Measurements from ENCODE around the gene NSD1.

The NSD1 gene, protein sequence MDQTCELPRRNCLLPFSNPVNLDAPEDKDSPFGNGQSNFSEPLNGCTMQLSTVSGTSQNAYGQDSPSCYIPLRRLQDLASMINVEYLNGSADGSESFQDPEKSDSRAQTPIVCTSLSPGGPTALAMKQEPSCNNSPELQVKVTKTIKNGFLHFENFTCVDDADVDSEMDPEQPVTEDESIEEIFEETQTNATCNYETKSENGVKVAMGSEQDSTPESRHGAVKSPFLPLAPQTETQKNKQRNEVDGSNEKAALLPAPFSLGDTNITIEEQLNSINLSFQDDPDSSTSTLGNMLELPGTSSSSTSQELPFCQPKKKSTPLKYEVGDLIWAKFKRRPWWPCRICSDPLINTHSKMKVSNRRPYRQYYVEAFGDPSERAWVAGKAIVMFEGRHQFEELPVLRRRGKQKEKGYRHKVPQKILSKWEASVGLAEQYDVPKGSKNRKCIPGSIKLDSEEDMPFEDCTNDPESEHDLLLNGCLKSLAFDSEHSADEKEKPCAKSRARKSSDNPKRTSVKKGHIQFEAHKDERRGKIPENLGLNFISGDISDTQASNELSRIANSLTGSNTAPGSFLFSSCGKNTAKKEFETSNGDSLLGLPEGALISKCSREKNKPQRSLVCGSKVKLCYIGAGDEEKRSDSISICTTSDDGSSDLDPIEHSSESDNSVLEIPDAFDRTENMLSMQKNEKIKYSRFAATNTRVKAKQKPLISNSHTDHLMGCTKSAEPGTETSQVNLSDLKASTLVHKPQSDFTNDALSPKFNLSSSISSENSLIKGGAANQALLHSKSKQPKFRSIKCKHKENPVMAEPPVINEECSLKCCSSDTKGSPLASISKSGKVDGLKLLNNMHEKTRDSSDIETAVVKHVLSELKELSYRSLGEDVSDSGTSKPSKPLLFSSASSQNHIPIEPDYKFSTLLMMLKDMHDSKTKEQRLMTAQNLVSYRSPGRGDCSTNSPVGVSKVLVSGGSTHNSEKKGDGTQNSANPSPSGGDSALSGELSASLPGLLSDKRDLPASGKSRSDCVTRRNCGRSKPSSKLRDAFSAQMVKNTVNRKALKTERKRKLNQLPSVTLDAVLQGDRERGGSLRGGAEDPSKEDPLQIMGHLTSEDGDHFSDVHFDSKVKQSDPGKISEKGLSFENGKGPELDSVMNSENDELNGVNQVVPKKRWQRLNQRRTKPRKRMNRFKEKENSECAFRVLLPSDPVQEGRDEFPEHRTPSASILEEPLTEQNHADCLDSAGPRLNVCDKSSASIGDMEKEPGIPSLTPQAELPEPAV (N-terminal part only)

DNA sequence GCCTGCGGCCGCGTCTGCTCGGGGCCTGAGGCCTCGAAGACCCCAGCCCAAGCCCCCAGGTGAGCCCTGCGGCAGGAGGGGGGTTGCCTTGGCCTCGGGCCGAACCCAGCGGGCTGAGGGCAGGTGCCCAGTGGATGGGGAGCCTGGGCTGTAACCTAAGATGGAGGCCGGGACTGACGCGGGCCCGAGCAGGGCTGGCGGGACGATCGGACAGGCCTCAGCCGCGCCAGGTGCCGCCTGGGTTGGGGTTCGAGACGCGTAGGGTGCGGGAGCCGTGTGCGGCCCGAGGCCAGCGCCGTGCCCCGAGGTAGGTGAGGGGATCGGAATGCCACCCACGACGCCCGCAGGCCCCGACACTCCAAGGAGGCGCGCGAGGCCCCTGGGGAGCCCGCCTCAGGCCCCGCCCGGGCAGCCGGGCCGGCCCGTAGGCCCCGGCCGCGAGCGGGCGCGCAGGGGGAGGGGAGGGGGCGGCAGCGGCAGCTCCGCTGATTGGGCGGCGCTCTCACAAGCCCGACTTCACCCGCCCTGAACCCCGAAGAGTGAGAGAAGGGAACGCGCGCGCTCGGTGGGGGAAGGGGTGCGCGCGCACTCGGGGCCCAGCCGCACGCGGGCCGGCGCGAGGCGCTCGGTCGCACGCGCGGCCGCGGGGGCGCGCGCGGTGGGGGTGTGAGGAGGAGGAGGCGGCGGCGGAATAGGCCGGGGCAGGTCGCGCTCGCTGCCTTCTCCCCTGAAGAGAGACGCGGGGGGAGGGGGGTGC is at the start of gene NSD1:
NSD1 (plus strand) TSS at position 678 of the 757 bp plus-strand sequence. CDS start 1,331 bp downstream, outside the sequence.
- H3K4me1 Mint-ChIP-seq, result peaks cover 60% of the 10 kb centered on the region

DNA sequence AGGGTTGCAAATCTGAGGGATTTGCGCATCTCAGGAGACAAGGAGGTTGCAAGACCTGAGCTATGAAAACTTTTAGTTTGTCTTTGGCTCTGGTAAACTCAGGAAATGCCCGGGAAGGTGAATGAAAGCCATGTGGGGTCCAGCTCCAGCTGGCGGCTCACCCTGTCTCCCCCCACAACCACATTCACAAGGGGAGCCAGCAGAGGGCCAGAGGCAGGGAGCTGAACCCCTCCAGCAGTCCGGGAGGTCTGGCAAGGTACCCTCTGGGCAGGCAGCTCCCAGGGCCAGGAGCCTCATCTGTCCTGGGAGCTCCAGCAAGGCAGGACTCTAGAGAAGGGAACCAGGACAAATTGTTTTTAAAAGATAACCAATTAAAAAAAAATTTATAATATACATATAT is 49.4 kb upstream of the NSD1 start:
- peaks cover 16% of the 10 kb centered on the region for H3K27me3 Mint-ChIP-seq (ENCODE audit: low read depth, poor library complexity)
- no peak for DNase-seq
- TF ChIP-seq, protein P1, sequence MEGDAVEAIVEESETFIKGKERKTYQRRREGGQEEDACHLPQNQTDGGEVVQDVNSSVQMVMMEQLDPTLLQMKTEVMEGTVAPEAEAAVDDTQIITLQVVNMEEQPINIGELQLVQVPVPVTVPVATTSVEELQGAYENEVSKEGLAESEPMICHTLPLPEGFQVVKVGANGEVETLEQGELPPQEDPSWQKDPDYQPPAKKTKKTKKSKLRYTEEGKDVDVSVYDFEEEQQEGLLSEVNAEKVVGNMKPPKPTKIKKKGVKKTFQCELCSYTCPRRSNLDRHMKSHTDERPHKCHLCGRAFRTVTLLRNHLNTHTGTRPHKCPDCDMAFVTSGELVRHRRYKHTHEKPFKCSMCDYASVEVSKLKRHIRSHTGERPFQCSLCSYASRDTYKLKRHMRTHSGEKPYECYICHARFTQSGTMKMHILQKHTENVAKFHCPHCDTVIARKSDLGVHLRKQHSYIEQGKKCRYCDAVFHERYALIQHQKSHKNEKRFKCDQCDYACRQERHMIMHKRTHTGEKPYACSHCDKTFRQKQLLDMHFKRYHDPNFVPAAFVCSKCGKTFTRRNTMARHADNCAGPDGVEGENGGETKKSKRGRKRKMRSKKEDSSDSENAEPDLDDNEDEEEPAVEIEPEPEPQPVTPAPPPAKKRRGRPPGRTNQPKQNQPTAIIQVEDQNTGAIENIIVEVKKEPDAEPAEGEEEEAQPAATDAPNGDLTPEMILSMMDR (IDR thresholded peaks at IDR 0.05), result no peak
- no peak overlapping the region for H3K27ac Mint-ChIP-seq
- H3K4me1 Mint-ChIP-seq, result peaks cover 45% of the 10 kb centered on the region
- H3K36me3 Mint-ChIP-seq (ENCODE audit: low read depth), result no peaks in the 10 kb centered on the region
- no peaks in the 10 kb centered on the region for H3K9me3 Mint-ChIP-seq
- H3K4me3 Mint-ChIP-seq, result no peak overlapping the region

More for the DNA sequence above, at the start of gene NSD1:
- TF ChIP-seq, protein P1 (IDR thresholded peaks at IDR 0.05), result no peak
- Mint-ChIP-seq H3K36me3 (ENCODE audit: low read depth) (peaks cover 31% of the 10 kb centered on the region), H3K27ac (peak within 1 kb of the TSS; percentile 95), H3K4me3 (peak within 1 kb of the TSS; percentile 87), H3K9me3 (no peaks in the 10 kb centered on the region), H3K27me3 (ENCODE audit: low read depth, poor library complexity) (peaks cover 19% of the 10 kb centered on the region)
- DNase-seq, result peak; percentile 87

DNA sequence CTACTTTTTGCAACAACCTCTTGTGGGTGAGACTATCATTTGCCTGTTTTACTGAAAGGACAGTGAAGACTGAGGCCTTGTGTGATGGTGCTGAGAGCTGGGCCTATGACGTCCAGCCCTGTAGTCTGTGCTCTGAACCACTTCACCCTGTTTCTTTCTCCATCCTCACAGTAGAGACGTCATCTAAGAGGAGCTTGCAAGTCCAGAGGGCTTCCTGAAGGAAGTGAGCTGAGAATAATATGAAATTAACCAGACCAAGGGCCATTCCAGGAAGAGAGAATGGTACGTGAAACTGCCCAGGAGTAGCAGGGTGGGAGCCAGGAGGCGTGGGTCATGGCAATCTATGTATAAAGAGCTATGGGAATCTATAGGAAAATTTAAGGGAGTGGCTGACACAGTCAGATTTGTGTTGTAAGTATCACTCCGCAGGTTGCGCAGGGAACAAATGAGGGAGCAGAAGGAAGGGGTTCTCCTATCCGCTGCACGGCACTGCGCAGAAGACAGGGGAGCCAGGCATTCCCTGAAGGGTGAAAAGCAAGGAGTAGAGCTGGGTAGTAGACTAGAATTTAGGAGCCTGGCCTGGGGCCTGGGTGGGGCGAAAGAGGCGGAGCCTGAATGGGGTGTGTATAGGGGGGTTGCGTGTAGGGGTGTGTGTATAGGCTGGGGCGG is 47.5 kb upstream of the NSD1 start:
- TF ChIP-seq, protein P1 (IDR thresholded peaks at IDR 0.05), result no peak
- peaks cover 16% of the 10 kb centered on the region for H3K27me3 Mint-ChIP-seq (ENCODE audit: low read depth, poor library complexity)
- DNase-seq, result no peak
- peaks cover 50% of the 10 kb centered on the region for H3K4me1 Mint-ChIP-seq
- no peaks in the 10 kb centered on the region for H3K9me3 Mint-ChIP-seq
- peak overlapping the region; percentile 44 for H3K4me3 Mint-ChIP-seq
- peak overlapping the region; percentile 35 for H3K27ac Mint-ChIP-seq
- H3K36me3 Mint-ChIP-seq (ENCODE audit: low read depth), result no peaks in the 10 kb centered on the region

DNA sequence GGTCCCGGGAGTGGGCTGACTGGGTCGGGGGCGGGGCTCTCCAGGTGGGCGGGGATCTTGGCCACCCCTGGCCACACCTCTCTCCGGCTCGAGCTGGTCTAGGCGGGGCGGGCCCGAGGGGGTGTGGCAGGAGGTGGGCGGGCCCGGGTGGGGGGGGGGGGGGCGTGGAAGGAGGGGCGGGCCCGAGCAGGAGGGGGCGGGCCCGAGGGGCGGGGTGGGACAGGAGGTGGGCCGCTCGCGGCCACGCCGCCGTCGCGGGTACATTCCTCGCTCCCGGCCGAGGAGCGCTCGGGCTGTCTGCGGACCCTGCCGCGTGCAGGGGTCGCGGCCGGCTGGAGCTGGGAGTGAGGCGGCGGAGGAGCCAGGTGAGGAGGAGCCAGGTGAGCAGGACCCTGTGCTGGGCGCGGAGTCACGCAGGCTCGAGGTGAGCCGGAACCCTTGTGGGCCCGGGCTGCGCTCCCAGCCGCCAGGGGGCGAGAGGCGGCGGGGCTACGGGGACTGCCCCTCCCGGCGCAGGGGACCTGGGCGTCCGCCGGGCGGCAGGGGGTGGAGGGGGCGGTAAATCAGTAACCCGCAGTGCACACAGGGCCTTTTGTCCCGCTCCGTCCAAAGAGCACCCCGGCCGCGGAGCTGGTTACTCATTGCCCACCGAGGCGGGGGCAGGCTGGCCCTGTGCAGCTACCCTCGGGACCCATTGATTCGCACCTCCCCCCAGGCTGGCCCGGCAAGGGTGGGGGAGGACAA is 46.7 kb upstream of the NSD1 start, which contains the start of gene FGFR4:
FGFR4 (plus strand) TSS at position 262 of the 744 bp plus-strand sequence. CDS start 2,688 bp downstream, outside the sequence.
- TF ChIP-seq, protein P1 (IDR thresholded peaks at IDR 0.05), result peak; percentile 60
- peak; percentile 91 for DNase-seq
- H3K4me1 Mint-ChIP-seq, result peaks cover 50% of the 10 kb centered on the region
- peaks cover 2% of the 10 kb centered on the region for H3K36me3 Mint-ChIP-seq (ENCODE audit: low read depth)
- H3K27ac Mint-ChIP-seq, result peak within 1 kb of the TSS; percentile 35
- H3K4me3 Mint-ChIP-seq, result peak within 1 kb of the TSS; percentile 64
- H3K9me3 Mint-ChIP-seq, result no peaks in the 10 kb centered on the region
- peaks cover 20% of the 10 kb centered on the region for H3K27me3 Mint-ChIP-seq (ENCODE audit: low read depth, poor library complexity)

Measured in nephron progenitor cell (in vitro differentiated cells).